BE2C (cell line): Measurements from ENCODE around the gene A3GALT2.

Source experiments
- DNase-seq: peaks from one replicate; pipeline ENCODE4 v3.0.0-alpha.2; 2020
- H3K27me3 ChIP-seq: fragments of 250-450 bp; sonication (Bioruptor Pico); 2 replicates; pipeline ENCODE4 v1.5.1; 2020; ENCODE audit warnings: mild to moderate bottlenecking
- H3K36me3 ChIP-seq: fragments of 250-450 bp; sonication (Bioruptor Pico); 2 replicates; pipeline ENCODE4 v1.5.1; 2020; ENCODE audit warnings: mild to moderate bottlenecking
- H3K4me1 ChIP-seq: fragments of 250-450 bp; sonication (Bioruptor Pico); 2 replicates; pipeline ENCODE4 v1.5.1; 2020
- H3K4me3 ChIP-seq: 2 replicates; pipeline ENCODE4 v1.5.1; 2011; ENCODE audit warnings: low read depth, low read length
- H3K9me3 ChIP-seq: fragments of 250-450 bp; sonication (Bioruptor Pico); 2 replicates; pipeline ENCODE4 v1.5.1; 2020
- CTCF ChIP-seq: IDR thresholded peaks from 2 replicates; pipeline ENCODE4 v1.5.1; 2012; ENCODE audit warnings: mild to moderate bottlenecking, low read depth, low read length

The A3GALT2 gene

GRCh38 chr1:33363021-33363420 lies 42.1 kb upstream of the A3GALT2 start:
- H3K36me3 ChIP-seq = no peaks in the 10 kb centered on the region
- DNase-seq = no peak

GRCh38 chr1:33361532-33362235 lies 40.8 kb upstream of the A3GALT2 start:
- H3K4me3 ChIP-seq = no peak overlapping the region
- no peaks in the 10 kb centered on the region for H3K27me3 ChIP-seq
- no peaks in the 10 kb centered on the region for H3K36me3 ChIP-seq
- no peaks in the 10 kb centered on the region for H3K9me3 ChIP-seq
- H3K4me1 ChIP-seq = peaks cover 11% of the 10 kb centered on the region
- no peak for TF ChIP-seq CTCF
- DNase-seq = no peak

More at GRCh38 chr1:33363021-33363420, 42.1 kb upstream of the A3GALT2 start:
- Histone ChIP-seq H3K4me1 (peaks cover 13% of the 10 kb centered on the region), H3K27me3 (no peaks in the 10 kb centered on the region), H3K4me3 (peak overlapping the region; percentile 24), H3K9me3 (no peaks in the 10 kb centered on the region)
- no peak for TF ChIP-seq CTCF

GRCh38 chr1:33360367-33360766 lies 39.5 kb upstream of the A3GALT2 start:
- H3K4me3 ChIP-seq = no peak overlapping the region
- no peaks in the 10 kb centered on the region for H3K27me3 ChIP-seq
- no peak for DNase-seq
- H3K36me3 ChIP-seq = no peaks in the 10 kb centered on the region
- no peaks in the 10 kb centered on the region for H3K9me3 ChIP-seq
- TF ChIP-seq CTCF = no peak
- H3K4me1 ChIP-seq = peaks cover 9% of the 10 kb centered on the region

DNA sequence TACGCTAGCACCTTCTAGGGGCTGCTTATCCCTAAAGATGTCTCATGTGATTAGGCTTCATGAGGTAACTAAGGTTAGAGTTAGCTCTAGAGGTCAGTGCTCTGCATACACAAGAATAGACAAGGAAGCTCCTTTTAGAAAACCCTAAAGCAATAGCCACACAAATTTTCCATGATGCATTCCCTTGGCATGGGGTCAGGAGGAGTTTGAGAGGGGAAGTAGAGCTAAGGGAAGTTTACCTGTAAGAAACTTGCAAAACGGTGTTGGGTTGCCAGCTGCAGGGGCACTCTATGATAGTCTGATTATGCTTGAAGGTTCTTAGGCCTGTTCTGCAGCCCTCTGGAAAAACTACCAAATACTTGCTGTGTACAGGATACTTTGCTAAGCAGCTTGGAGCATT lies 39.0 kb upstream of the A3GALT2 start:
- H3K27me3 ChIP-seq = no peaks in the 10 kb centered on the region
- peaks cover 8% of the 10 kb centered on the region for H3K4me1 ChIP-seq
- no peak for DNase-seq
- no peaks in the 10 kb centered on the region for H3K36me3 ChIP-seq
- TF ChIP-seq CTCF = no peak
- H3K4me3 ChIP-seq = no peak overlapping the region
- H3K9me3 ChIP-seq = no peaks in the 10 kb centered on the region

DNA sequence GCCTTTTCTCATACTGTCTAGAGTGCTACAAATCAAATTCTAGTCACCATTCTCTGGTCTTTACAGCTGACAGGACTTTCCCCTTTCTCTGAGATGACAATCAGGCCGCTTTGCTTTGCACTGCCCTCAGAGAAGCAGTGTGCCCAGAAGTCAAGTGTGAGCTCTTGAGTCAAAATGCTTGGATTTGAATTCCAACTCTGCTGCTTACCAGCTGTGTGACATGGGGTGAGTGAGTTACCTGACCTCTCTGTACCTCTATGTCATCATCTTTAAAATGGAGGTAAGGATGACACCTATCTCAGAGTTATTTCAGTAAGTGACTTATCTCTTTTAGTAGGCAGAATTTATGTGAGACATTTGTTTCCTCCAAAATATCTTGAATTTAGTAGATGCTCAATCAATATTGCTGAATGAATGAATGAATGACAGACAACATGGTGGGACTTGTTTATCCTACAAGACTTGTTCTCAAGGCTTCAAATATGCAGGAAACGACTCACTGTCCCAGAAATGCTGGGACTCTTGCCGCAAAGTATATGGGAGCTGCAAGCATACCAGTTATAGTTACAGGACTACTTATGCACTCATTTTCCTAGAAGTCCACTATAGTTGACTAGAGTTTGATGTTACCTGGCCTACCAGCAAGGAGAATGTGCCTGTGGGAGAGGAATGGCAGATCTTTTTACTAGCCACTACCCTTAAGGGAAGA lies 38.1 kb upstream of the A3GALT2 start:
- TF ChIP-seq CTCF = no peak
- Histone ChIP-seq H3K36me3 (no peaks in the 10 kb centered on the region), H3K27me3 (no peaks in the 10 kb centered on the region), H3K9me3 (no peaks in the 10 kb centered on the region), H3K4me1 (peaks cover 6% of the 10 kb centered on the region; the same call in 1 of the 2 replicates), H3K4me3 (no peak overlapping the region)
- no peak for DNase-seq
